ENCODE measurements around the gene TMEM214.

TMEM214 gene

DNA sequence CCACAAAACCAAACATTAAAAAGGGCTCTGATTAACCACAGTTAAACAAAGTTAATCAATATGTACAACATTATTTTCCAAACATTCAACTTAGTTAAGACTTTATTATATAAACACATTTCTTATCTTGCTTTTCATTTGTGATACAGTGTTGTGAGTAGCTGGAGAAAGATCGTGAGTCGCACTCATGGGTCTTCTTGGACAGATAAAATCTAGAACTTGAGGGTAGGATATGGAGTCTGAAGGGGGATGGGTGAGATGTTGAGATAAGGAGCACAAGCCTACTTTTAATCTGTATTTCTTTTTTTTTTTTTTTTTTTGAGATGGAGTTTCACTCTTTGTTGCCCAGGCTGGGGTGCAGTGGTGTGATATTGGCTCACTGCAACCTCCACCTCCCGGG, 22.6 kb upstream of the TMEM214 start:
- DNase-seq (ENCODE audit: low spot score), result no peak

DNA sequence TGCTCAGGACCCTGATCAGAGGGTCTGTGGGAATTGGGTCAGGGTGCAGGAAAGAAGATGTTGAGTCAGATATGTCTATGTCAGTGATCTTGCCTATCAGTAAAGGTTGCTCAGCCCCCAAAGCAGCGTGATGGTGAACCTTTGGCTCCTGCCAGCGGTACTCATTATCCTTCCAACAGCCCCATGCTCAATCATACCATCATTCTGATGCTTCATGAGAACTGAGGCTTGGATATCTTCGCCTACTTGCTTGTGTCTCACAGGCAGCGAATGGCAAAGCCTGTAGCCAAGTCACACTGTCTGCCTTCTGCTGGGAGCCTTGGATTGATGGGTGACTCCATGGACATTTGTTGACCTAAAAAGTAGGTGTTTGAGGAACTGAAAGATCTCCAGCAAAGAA, 19.0 kb upstream of the TMEM214 start:
- DNase-seq (ENCODE audit: low spot score), result no peak

DNA sequence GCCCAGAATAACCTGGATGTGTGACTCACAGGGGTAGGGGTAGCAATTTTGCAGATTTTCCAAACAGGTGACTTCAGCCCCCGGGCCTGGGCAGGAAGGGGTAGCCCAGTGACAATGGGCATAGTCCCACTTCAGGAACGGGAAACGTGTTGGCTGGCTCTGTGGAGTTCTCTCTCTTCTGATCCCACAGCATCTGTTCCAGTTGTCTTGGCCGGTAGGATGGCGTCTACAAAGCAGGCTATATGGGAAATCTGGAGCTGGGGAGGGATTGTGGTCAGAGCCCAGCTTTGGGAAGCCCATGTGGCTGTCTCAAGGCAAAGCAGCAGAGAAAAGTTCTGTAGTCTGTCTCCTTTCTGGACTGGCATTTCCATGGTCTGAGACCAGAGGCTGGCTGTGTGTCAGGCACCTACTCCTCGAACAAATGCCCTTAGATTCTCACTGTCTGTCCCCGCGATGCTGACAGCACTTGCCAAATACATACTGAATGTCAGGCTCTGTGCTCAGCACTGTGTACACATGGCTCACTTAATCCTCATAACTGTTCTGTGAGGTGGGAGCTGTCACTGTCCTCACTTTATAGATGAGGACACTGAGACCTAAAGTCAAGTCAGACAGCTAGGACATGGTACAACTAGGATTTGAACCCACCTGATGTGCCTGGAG, 17.9 kb upstream of the TMEM214 start:
- DNase-seq (ENCODE audit: low spot score), result no peak

DNA sequence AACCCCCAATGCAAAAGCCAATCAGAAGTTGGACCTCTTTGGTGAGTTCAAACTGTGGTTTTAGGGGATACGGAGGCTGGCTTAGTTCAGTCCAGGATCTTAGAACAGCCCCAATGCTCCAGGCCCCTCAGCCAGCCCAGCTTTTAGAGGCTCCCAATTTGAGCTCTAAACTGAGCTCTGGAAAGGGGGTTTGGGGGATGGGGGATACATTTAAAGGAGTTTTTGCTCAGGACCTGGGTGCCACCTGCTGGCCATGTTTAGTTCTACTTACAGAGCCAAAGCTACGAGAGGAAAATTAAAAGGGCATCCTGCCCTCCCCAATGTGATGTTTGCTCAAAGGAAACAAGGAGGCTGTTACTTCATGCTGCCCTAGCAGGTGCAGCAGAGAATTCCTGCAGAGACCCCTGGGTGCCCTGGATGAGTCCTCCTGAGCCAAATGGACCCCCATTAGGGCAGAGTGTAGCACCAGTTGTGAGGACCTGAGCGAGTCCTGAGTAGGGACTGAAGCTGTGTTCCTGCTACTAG, 15.9 kb upstream of the TMEM214 start:
- DNase-seq (ENCODE audit: low spot score), result peak; percentile 65

DNA sequence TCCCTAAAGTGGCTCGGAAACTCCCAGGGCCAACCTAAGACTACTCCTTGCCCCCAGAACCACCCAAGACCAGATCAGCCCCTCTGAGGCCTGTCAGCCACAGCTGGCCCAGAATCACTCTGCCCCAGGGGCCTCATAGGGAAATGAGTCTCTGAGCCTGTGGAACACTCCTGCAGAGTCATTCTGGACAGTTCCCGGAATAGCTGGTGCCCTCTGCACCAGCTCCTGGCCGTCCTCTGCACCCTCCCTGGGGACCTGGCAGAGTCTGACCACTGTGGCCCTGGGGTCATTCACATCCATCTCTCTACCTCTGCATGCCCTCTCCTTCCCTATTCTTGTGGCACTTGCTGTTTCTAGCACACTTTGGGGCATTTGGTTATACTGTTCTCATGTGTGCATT, 14.6 kb upstream of the TMEM214 start:
- no peak for DNase-seq (ENCODE audit: low spot score)

DNA sequence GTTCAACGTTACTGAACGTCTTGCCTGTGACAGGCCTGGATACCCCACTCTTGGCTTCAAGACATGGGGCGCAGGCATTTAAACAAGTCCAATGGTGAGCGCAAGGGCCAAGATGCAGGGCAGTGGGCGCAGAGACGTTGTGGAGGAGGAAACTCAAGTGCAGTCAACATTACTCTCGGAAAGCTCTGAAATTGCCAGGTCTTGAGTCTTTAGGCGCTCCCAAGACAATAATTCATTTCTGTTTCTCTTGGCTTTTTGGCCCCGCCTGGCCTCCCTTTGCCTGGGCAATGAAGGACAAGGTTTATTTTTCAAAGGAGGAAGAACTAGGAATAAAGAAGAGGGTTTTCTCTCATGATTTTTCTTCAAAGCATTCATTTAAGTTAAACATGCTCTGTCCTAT, 13.3 kb upstream of the TMEM214 start:
- DNase-seq (ENCODE audit: low spot score), result no peak

DNA sequence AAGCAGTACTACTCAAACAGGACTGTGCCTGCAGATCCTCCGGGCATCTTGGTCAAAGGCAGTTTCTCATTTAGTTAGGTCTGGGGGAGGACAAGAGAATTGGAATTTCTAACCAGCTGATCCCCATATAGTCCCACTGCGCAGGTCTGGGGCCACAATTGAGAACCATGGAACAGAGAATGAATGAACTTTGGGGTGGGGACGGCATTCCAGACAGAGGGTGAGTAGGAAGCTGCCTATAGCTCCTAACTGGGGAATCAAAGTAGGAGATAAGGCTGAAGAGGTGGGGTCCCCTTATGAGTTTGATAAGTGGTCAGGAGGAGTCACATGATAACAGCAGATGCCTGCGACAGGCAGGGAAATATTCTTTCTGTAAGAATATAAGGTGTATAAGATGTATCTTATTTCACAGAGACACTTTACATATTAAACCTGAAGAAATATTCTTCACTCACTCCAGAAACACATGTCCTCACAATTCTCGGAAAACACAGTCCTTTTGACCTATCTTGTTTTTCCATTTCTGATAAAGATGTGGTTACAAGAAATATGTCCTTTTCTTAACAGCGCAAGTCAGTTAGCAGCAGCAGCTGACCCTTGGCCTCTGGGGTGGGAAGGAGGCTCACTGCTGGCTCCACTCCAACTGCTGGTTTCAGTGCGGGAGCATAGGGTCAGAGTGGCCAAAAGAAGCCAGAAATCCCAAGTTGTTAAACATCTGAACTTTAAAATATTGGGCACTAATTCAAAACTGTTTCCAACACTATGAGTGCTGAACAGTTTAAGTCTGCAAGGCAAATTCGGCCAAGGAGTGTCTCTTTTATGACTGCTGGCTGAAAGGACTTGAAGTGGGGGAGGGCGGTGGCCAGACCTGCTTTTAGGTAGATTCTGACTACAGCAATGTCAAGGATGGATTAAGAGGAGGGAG, 12.6 kb upstream of the TMEM214 start:
- DNase-seq (ENCODE audit: low spot score), result no peak

DNA sequence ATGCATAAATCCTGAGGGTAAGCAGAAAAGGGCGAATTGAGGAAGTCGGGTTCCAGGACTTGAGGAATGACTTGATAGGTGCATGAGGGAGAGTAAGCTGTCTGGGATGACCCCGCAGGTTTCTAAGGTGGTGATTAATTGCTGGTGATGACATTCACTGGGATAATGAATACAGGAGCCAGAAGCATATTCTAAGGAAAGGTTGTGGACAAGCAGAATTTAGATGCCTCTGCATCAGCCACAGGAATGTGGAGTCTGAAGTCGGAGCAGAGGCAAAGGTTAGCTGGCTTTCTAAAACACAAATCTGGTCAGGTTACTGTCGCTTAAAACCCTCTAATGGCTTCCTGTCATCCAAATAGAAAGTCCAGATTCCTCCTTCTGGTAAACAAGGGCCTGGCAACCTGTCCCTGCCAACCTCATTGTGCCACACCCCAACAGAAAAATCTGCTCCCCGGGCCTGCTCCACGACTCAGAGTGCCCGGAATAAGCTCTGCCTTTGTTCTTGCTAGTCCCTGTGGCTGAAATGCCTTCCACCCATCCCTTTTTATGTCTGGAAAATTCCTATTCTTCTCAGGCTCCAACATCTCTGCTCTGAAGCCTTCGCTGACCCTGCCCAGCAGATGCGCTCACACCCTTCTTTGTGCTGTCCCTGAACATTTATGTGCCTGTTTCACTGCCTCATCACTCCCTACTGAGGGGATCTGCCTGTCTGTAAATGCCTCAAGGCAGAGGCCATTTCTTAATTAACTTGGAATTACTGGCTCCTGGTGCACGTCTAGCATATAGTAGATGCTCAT, 11.3 kb upstream of the TMEM214 start:
- DNase-seq (ENCODE audit: low spot score), result no peak

DNA sequence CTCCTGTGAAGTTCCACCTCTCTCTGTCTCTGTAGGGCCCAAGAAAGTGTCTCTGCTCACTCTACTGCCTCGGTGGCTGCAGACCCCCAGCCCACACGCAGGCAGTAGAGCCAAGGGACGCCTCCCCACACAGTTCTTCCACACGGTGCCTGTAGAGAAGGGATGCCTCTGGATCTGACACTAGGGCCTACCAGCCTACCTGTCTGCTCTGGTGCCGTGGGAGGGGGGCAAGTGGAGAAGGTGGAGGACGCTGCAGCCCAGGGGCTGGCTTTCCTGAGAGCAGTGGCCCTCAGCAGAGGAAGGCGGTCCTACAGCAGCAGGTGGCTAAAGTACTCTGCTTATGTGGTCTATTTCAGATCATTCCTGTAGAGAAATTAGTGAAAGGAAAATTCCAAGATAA, 9.0 kb upstream of the TMEM214 start:
- DNase-seq (ENCODE audit: low spot score), result no peak

DNA sequence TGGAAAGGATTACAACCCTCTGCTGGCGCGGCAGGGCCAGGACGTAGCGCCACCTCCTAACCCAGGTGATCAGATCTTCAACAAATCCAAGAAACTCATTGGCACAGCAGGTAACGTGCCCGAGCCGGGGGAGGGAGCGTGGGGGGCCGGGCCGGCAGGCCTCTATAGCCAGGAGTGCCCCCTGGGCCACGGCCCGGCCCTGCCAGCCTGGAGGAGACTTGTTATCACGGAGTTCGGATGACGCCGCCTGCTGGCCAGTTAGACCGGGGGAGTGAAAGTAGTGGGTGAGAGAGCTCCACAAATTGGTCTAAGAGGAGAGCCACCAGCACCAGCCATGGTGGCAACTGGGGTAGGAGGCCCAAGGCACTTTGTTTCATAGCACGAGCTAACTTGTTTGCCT, 8.6 kb upstream of the TMEM214 start:
- no peak for DNase-seq (ENCODE audit: low spot score)

DNA sequence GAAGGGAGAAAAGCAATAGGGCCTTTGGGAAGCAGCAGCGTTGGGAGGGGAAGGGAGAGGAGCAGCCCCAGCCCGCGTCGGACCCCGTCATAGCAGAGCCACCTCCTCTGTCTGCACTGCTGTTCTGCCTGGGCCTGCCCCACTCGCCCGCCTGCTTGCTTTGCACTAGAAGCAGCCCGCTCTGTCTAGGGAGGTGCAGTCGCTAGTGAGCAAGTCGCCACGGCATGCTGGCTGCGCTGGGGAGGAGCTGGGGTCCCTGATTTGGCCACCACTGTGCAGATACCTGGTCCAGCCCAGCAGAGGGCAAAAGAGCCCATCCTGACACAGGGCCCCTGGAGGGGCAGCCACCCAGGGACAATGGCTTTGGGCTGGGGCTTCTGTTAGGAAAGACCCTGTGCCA, 8.0 kb upstream of the TMEM214 start:
- DNase-seq (ENCODE audit: low spot score), result no peak

DNA sequence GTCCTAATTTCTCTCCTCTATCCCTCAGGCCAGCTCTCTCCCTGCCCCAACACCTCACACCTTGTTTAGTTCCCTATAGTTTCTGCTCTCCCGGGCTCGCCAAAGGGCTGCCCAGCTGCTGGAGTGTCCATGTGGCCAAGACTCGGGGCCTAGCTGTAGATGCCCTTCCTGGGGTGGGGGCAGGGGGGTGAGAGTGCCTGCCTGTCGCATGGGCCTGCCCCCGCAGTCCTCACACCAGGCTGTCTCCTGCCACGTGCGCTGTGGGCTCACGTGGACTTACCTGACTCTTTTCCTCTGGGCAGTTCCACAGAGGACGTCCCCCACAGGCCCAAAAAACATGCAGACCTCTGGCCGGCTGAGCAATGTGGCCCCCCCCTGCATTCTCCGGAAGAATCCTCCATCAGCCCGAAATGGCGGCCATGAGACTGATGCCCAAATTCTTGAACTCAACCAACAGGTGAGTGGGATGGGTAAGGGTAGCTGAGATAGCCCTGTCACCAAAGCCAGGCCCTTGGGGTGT, 7.4 kb upstream of the TMEM214 start:
- DNase-seq (ENCODE audit: low spot score), result no peak

DNA sequence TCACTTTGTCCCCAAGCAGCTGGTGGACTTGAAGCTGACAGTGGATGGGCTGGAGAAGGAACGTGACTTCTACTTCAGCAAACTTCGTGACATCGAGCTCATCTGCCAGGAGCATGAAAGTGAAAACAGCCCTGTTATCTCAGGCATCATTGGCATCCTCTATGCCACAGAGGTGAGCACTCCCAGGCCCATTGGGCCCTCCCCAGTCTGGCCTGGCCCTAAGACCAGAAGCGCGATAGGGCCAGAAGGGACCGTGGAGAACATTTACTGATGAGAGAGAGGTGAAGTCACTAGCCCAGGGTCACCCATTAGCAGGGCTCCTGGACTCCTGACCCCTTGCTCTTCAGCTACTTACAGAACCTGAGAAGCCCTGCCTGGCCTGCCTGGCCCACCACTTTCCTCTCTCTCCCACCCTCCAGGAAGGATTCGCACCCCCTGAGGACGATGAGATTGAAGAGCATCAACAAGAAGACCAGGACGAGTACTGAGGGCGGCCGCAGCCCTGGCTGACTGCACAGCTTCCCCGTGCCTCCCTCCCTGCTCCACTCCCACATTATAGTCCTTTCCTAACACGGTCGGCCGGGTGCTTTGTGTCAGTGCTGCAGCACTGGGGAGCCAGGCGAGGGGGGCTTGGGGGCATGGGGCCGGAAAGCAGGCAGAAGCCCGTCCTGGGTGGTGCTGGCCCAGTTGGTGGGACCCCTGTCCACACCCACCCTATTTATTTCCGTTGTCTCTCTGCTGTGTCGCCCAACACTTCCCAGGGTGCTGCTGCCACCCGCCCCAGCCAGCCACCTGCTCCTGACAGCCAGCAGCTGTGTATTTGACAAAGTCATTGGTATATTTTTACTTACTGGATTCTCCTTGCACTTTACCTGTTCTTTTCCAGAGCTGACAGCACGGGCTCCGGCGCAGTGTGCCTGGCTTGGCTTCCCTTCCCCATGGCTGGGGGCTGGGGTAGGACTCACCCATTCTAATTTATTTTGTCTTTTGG, 6.6 kb upstream of the TMEM214 start:
- DNase-seq (ENCODE audit: low spot score), result no peak

DNA sequence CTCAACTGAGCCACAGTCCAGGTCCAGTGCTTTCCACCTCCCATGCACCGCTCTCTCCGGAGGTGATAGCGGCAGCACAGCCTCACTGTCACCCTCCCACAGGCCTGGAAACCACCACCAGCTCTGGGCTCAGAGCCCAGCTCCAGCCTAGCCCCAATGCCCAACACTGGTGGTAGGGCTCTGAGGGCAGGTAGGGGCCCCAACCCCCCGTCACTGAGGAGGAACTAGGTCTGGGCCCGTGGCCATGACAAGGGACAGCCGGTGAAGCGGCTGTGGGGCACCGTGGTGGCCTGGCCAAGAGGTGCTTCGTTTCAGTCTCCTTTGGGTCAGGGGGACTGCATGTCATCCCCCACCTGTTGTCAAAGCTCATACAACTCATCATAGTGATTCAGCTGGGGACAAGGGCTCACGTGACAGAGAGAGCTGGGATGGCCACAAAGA, 5.5 kb upstream of the TMEM214 start:
- no peak for DNase-seq (ENCODE audit: low spot score)

DNA sequence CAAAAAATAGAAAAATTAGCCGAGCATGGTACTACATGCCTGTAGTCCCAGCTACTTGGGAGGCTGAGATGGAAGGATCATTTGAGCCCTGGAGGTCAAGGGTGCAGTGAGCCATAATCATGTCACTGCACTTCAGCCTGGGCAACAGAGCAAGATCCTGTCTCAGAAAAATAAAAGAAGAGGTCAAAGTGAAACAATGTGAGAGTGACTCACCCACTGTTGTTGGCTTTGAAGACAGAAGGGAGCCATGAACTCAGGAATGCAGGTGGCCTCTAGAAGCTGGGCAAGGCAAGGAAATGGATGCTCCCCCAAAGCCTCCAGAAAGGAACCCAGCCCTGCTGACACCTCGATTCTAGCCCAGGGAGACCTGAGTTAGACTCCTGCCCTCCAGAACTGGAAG, 3.7 kb upstream of the TMEM214 start:
- DNase-seq (ENCODE audit: low spot score), result no peak

DNA sequence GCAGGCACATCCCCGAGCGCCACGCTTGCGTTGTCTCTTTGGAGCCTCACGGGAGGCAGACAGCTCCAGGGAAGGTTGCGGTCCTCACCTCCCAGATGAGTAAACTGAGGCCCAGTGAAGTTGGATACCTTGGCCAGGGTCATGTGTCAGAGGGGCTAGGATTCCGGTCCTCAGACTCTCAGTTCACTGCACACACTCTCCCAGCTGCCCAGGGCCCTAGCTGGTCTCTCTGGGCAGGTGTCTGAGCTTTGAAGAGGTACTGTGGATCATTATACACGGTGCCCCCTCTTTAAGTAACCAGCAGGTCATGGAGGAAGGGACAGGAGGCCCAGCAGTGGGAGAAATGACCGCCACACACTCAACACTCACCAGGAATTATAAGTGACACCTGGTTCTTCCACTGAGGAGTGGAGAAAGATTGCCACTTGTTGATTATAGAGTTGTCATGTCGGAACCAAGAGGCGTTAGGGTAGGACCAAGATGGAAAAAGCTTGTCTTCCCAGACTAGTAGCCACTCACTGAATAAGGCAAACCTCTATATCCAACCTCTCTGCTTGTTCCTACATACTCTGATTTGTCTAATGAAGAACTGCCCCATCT, 588 bp downstream of the TMEM214 start:
- no peak for DNase-seq (ENCODE audit: low spot score)

DNA sequence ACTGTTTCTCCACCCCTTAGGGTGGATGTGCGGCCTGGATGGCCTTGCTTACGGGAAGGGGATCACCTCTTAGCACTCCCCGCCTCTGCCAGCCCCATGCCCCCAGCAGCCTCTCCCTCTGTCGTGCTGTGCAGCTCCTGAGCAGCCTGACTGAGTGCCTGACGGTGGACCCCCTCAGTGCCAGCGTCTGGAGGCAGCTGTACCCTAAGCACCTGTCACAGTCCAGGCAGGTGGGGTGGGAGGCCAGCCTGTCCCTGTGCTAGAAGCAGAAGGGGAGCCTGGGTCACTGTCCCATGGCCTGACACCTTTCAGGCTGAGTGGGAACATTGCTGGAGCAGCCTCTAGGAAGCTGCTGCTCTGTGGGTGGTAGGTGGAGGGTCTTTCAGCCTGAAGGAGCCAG, 5.2 kb downstream of the TMEM214 start:
- no peak for DNase-seq (ENCODE audit: low spot score)

DNA sequence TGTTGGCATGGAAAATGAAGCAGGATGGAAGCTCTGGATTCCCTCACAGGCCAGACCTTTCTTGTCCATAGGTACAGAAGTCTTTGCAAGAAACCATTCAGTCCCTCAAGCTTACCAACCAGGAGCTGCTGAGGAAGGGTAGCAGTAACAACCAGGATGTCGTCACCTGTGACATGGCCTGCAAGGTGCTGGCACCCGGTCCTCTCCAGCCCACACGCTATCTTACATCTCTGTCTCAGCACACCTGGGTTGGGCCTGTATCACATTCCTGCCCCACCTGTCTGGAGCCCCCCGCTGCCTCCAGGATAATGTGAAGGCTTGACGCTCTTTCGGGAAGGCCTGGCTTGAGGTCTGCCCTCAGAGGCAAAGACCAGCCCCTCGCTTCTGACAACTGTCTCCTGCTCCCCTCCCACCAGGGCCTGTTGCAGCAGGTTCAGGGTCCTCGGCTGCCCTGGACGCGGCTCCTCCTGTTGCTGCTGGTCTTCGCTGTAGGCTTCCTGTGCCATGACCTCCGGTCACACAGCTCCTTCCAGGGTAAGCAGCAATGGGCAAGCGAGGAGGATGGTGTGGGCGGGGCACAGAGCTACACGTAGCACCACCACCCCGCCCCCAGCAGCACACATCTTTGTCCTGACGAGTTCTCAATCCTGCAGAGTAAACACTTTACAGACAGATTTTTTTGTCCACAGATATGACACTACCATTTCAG, 6.0 kb downstream of the TMEM214 start:
- no peak for DNase-seq (ENCODE audit: low spot score)

DNA sequence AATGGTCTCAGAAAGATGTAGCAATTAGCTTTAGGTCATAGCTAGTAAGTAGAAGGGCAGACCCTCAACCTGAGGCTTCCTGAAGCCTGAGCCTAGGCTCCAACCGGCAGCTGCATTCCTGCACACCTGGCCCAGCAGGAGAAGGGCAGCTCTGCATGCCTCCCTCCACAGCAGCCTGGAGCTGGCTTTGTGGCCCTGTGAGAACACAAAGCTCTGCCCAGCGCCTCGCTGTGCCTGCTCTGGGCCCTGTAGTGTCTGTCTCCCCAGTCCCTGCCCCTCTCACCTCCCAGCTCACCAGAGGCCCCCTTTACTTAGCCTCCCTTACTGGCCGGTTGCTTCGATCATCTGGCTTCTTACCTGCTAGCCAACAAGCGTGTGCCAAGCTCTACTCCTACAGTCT, 6.7 kb downstream of the TMEM214 start:
- no peak for DNase-seq (ENCODE audit: low spot score)

DNA sequence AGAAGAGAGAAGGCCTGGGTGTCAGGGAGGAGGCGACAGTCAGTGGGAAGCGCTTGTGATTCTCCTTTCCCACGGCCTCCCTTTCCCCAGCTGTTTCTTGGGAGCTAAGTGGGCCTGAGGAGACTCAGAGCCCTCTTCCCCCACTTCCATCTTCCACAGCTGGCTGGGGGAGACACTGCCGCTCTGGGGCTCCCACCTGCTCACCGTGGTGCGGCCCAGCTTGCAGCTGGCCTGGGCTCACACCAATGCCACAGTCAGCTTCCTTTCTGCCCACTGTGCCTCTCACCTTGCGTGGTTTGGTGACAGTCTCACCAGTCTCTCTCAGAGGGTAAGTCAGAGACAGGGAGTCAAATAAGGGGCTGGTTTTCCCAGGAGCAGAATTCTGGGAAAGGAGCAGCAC, 7.1 kb downstream of the TMEM214 start:
- DNase-seq (ENCODE audit: low spot score), result no peak

Measured in HuH-7 (cell line).